WI38 (cell line): ENCODE data around the gene TRABD2B.

Source experiments
- H3K4me3 ChIP-seq: 2 replicates; pipeline ENCODE4 v1.5.1; 2011; ENCODE audit warnings: low read depth, mild to moderate bottlenecking, control low read depth, low read length
- TF ChIP-seq, protein P1 (sequence below): IDR thresholded peaks from 2 replicates; pipeline ENCODE4 v1.5.1; 2012; ENCODE audit warnings: low read depth, mild to moderate bottlenecking, control low read depth, low read length

TRABD2B gene

DNA sequence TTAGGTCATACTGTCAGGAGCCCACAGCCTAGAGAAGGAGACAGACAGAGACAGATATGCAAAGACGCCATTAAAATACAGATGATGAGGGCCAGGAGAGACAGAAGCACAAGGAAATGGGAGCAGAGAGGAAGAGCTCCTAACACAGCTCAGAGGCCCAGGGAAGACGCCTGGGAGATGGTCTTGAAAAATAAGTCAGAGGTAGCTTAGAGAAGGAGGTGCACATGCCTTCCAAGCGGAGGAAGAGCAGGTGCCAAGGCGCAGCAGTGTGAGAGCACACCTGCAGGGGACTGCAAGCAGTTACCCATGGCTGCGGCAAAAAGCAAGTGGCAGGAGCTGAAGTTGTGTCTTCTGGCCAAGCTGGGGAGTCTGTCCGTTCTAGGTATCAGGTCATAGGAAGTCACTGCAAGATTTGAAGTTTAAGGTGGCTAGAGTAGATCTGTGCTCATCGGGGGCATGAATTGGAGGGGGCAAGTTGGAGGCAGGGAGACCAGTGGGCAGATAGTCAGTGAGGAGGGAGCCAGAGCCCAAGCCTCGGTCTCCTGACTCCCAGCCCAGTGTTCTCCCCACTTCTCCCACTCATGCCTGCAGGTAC lies 1.3 kb upstream of the TRABD2B start:
- H3K4me3 ChIP-seq, result no peak overlapping the region
- TF ChIP-seq, protein P1, sequence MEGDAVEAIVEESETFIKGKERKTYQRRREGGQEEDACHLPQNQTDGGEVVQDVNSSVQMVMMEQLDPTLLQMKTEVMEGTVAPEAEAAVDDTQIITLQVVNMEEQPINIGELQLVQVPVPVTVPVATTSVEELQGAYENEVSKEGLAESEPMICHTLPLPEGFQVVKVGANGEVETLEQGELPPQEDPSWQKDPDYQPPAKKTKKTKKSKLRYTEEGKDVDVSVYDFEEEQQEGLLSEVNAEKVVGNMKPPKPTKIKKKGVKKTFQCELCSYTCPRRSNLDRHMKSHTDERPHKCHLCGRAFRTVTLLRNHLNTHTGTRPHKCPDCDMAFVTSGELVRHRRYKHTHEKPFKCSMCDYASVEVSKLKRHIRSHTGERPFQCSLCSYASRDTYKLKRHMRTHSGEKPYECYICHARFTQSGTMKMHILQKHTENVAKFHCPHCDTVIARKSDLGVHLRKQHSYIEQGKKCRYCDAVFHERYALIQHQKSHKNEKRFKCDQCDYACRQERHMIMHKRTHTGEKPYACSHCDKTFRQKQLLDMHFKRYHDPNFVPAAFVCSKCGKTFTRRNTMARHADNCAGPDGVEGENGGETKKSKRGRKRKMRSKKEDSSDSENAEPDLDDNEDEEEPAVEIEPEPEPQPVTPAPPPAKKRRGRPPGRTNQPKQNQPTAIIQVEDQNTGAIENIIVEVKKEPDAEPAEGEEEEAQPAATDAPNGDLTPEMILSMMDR, result no peak

GRCh38 chr1:47996406-47997226 lies 569 bp downstream of the TRABD2B start:
- TF ChIP-seq, protein P1, result no peak
- H3K4me3 ChIP-seq, result no peak overlapping the region

DNA sequence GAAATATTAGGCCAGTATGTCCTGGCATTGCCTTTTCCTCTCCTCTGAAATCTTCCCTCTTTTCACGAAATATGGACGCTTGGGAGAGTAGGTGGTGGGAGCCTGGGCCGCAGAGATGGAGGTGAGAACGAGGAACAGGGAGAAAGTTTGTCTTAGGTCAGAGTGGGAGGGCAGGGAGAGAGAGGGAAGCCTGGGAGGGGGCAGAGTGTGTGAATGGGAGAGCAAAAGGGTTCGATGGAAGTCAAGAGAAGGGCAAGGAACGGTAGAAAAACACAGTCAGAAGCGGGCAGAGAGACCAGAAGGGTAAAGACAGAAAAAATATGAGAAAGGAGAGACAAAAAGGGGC lies 1.2 kb downstream of the TRABD2B start:
- H3K4me3 ChIP-seq, result no peak overlapping the region
- TF ChIP-seq, protein P1, result no peak

DNA sequence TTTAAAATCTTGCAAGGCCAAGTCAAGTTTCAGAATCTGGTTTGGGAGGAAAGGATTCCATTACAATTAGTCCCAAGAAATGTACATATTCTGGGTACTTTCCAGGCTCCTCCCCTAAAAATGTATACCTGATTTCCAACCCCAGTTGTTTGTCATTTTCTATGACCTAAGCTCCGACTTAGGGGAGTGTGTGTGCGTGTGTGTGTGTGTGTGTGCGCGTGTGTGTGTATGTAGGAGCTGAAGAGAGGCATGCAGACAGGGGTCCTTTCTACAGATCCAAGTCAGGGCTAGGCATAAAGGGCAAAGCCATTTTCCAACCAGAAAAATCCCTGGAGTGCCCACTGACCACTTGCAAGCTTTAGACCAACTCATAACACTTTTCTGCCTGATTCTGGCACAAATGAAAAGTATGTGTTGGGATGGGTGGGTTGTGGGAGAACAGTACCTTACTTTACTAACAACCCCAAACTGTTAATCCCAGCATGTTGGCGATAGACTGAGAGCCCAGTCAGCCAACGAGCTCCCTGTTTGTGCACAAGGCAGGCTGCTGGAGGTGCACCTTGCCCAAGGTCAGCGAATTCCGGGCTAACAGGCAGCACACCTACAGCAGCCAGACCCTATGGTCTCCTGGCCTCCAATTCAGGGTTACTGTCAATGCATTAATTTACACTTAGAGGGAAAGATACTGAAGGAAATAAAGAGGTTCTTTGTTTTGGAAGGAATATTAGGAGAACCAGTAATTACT lies 1.7 kb downstream of the TRABD2B start:
- H3K4me3 ChIP-seq, result no peak overlapping the region
- TF ChIP-seq, protein P1, result no peak

GRCh38 chr1:47993881-47994625 lies 3.1 kb downstream of the TRABD2B start:
- TF ChIP-seq, protein P1, result no peak
- H3K4me3 ChIP-seq, result no peak overlapping the region

GRCh38 chr1:47993416-47993740 lies 3.8 kb downstream of the TRABD2B start:
- TF ChIP-seq, protein P1, result no peak
- no peak overlapping the region for H3K4me3 ChIP-seq
